ENCODE data around the gene PLCH1. TPM values are rescaled to one million over a fixed set of nuclear protein-coding genes. Genes with fewer than 3 reads are reported as not detected.
A peak's percentile ranks its signal among the peaks of the same experiment; 100 is the strongest.

The PLCH1 gene
- total RNA-seq, 1 experiment from 2014 or later: 8.9 TPM

GRCh38 chr3:155424323-155424710 is 320.6 kb downstream of the PLCH1 start:
- peaks cover 41% of the 10 kb centered on the region for H3K4me1 Mint-ChIP-seq
- H3K36me3 Mint-ChIP-seq: peaks cover 29% of the 10 kb centered on the region
- no peak overlapping the region for H3K27ac Mint-ChIP-seq
- TF ChIP-seq STAT6 (CRISPR knock-in tag; conservative IDR thresholded peaks at IDR 0.05; ENCODE audit: low read depth) (no peak), PRDM15 (CRISPR knock-in tag; IDR thresholded peaks at IDR 0.05) (no peak), CREM (CRISPR knock-in tag; IDR thresholded peaks at IDR 0.05) (no peak), E2F4 (CRISPR knock-in tag; IDR thresholded peaks at IDR 0.05; ENCODE audit: borderline replicate concordance, low read depth) (no peak)
- H3K9me3 Mint-ChIP-seq: peaks cover 43% of the 10 kb centered on the region
- DNase-seq (ENCODE audit: low spot score): no peak
- no peak for ATAC-seq
- no peak overlapping the region for H3K4me3 Mint-ChIP-seq
- CTCF ChIA-PET: interaction anchor here (1.0 to 1.2 kb wide), 3 partner anchors 42 to 278 kb away, joined by 3 to 5 read pairs (median 3); no protein-coding TSS in a partner anchor
- POLR2A ChIA-PET: no interaction called here
- no peaks in the 10 kb centered on the region; the same call in 1 of the 2 replicates for H3K27me3 Mint-ChIP-seq (ENCODE audit: low read depth)

- no peak for DNase-seq (ENCODE audit: low spot score)
- Mint-ChIP-seq H3K27ac (no peak overlapping the region), H3K36me3 (peaks cover 25% of the 10 kb centered on the region), H3K4me3 (no peak overlapping the region), H3K27me3 (ENCODE audit: low read depth) (no peaks in the 10 kb centered on the region; the same call in 1 of the 2 replicates), H3K9me3 (peaks cover 39% of the 10 kb centered on the region), H3K4me1 (peaks cover 41% of the 10 kb centered on the region)
- POLR2A ChIA-PET: no interaction called here
- peak; percentile 84 for ATAC-seq
- CTCF ChIA-PET: interaction anchor here (1.0 to 1.2 kb wide), 3 partner anchors 41 to 278 kb away, joined by 3 to 5 read pairs (median 3); no protein-coding TSS in a partner anchor
- TF ChIP-seq TEAD1 (CRISPR knock-in tag; IDR thresholded peaks at IDR 0.05): no peak
- TF ChIP-seq RELA (CRISPR knock-in tag; IDR thresholded peaks at IDR 0.05; ENCODE audit: borderline replicate concordance): no peak
- no peak for TF ChIP-seq HMGXB4 (CRISPR knock-in tag; IDR thresholded peaks at IDR 0.05)
- no peak for TF ChIP-seq ZNF425 (CRISPR knock-in tag; conservative IDR thresholded peaks at IDR 0.05)
- no peak for TF ChIP-seq E2F1 (CRISPR knock-in tag; IDR thresholded peaks at IDR 0.05)
- TF ChIP-seq ZNF281 (CRISPR knock-in tag; IDR thresholded peaks at IDR 0.05): no peak
- no peak for TF ChIP-seq ZSCAN18 (CRISPR knock-in tag; IDR thresholded peaks at IDR 0.05)
- no peak for TF ChIP-seq HMGA2 (CRISPR knock-in tag; IDR thresholded peaks at IDR 0.05)
- no peak for TF ChIP-seq ZNF121 (CRISPR knock-in tag; IDR thresholded peaks at IDR 0.05)
- TF ChIP-seq ZNF423 (CRISPR knock-in tag; IDR thresholded peaks at IDR 0.05): no peak
Measured at GRCh38 chr3:155423526-155424322, 321.1 kb downstream of the PLCH1 start.
